H9 (cell line): ENCODE data around the gene DCAF10. TPM values are rescaled to one million over a fixed set of nuclear protein-coding genes. Genes with fewer than 3 reads are reported as not detected.

ENCODE experiments used
- DNase-seq: peaks from one replicate; pipeline ENCODE4 v3.0.0-alpha.2; 2017
- H2AFZ ChIP-seq: one replicate; pipeline ENCODE4 v1.6.1; 2013; ENCODE audit warnings: mild to moderate bottlenecking, low read length, control low read depth, moderate library complexity
- H2AK5ac ChIP-seq: 2 replicates; pipeline ENCODE4 v1.6.1; 2013; ENCODE audit warnings: low read length, control low read depth, mixed read lengths; ENCODE audit not compliant: insufficient read length
- H2BK120ac ChIP-seq: one replicate; pipeline ENCODE4 v1.6.1; 2013; ENCODE audit warnings: low read depth, mild to moderate bottlenecking, low read length, control low read depth, inconsistent platforms; ENCODE audit not compliant: poor library complexity, severe bottlenecking
- H2BK12ac ChIP-seq: 2 replicates; pipeline ENCODE4 v1.6.1; 2013; ENCODE audit warnings: low read length, control low read depth, mixed read lengths, low read depth; ENCODE audit not compliant: insufficient read length
- H2BK15ac ChIP-seq: 2 replicates; pipeline ENCODE4 v1.6.1; 2013; ENCODE audit warnings: low read depth, low read length, control low read depth
- H2BK20ac ChIP-seq: one replicate; pipeline ENCODE4 v1.6.1; 2013; ENCODE audit warnings: low read depth, mild to moderate bottlenecking, low read length, control low read depth, inconsistent platforms; ENCODE audit not compliant: poor library complexity, severe bottlenecking
- H2BK5ac ChIP-seq: 2 replicates; pipeline ENCODE4 v1.6.1; 2013; ENCODE audit warnings: low read length, control low read depth, mixed read lengths; ENCODE audit not compliant: insufficient read length
- H3K14ac ChIP-seq: 2 replicates; pipeline ENCODE4 v1.6.1; 2013; ENCODE audit warnings: low read length, control low read depth; ENCODE audit not compliant: insufficient read depth
- H3K18ac ChIP-seq: 2 replicates; pipeline ENCODE4 v1.6.1; 2013; ENCODE audit warnings: low read depth, mild to moderate bottlenecking, mixed read lengths, low read length, control low read depth; ENCODE audit not compliant: insufficient read length
- H3K23ac ChIP-seq: 2 replicates; pipeline ENCODE4 v1.6.1; 2013; ENCODE audit warnings: low read length, control low read depth, mixed read lengths, low read depth; ENCODE audit not compliant: insufficient read length
- H3K23me2 ChIP-seq: 2 replicates; pipeline ENCODE4 v1.6.1; 2013; ENCODE audit warnings: low read depth, mild to moderate bottlenecking, mixed read lengths, low read length, control low read depth; ENCODE audit not compliant: insufficient read length, poor library complexity, severe bottlenecking
- H3K27ac ChIP-seq: 2 replicates; pipeline ENCODE4 v1.5.1; 2013; ENCODE audit warnings: low read length, control low read depth, mixed read lengths, low read depth; ENCODE audit not compliant: insufficient read length
- H3K27me3 ChIP-seq: 2 replicates; pipeline ENCODE4 v1.6.1; 2013; ENCODE audit warnings: low read length, control low read depth, inconsistent platforms; ENCODE audit not compliant: insufficient read depth
- H3K4ac ChIP-seq: 2 replicates; pipeline ENCODE4 v1.6.1; 2013; ENCODE audit warnings: low read depth, mild to moderate bottlenecking, control low read depth, inconsistent platforms, low read length, moderate library complexity
- H3K4me1 ChIP-seq: 2 replicates; pipeline ENCODE4 v1.6.1; 2013; ENCODE audit warnings: low read length, control low read depth, inconsistent platforms; ENCODE audit not compliant: insufficient read depth
- H3K4me2 ChIP-seq: 2 replicates; pipeline ENCODE4 v1.6.1; 2013; ENCODE audit warnings: low read length, control low read depth, mixed read lengths; ENCODE audit not compliant: insufficient read length, insufficient read depth
- H3K56ac ChIP-seq: 2 replicates; pipeline ENCODE4 v1.6.1; 2013; ENCODE audit warnings: low read depth, mild to moderate bottlenecking, mixed read lengths, low read length, control low read depth; ENCODE audit not compliant: insufficient read length
- H3K79me1 ChIP-seq: 2 replicates; pipeline ENCODE4 v1.6.1; 2013; ENCODE audit warnings: low read depth, mild to moderate bottlenecking, moderate library complexity, low read length, control low read depth, inconsistent platforms; ENCODE audit not compliant: insufficient read depth, poor library complexity, severe bottlenecking
- H3K79me2 ChIP-seq: 2 replicates; pipeline ENCODE4 v1.6.1; 2013; ENCODE audit warnings: low read length, control low read depth, inconsistent platforms; ENCODE audit not compliant: insufficient read depth
- H3K9ac ChIP-seq: 2 replicates; pipeline ENCODE4 v1.6.1; 2013; ENCODE audit warnings: low read length, control low read depth, mixed read lengths; ENCODE audit not compliant: insufficient read length; ENCODE audit errors: extremely low read depth
- H3K9me3 ChIP-seq: one replicate; pipeline ENCODE4 v1.6.1; 2013; ENCODE audit warnings: low read depth, low read length, inconsistent platforms; ENCODE audit not compliant: control insufficient read depth
- H3T11ph ChIP-seq: one replicate; pipeline ENCODE4 v1.6.1; 2013; ENCODE audit warnings: mild to moderate bottlenecking, low read length, control low read depth, inconsistent platforms
- H4K20me1 ChIP-seq: one replicate; pipeline ENCODE4 v1.6.1; 2013; ENCODE audit not compliant: control insufficient read depth, insufficient read length, insufficient read depth
- H4K5ac ChIP-seq: 2 replicates; pipeline ENCODE4 v1.6.1; 2013; ENCODE audit warnings: low read depth, mild to moderate bottlenecking, mixed read lengths, low read length, control low read depth; ENCODE audit not compliant: insufficient read length
- H4K8ac ChIP-seq: replicated peaks from 2 replicates; pipeline ENCODE4 v1.6.1; 2013; ENCODE audit warnings: low read length, control low read depth, mixed read lengths, low read depth; ENCODE audit not compliant: insufficient read length
- H4K91ac ChIP-seq: 2 replicates; pipeline ENCODE4 v1.6.1; 2013; ENCODE audit warnings: low read depth, mild to moderate bottlenecking, moderate library complexity, mixed read lengths, low read length, control low read depth; ENCODE audit not compliant: insufficient read length
- H3K27ac Mint-ChIP-seq, 3 experiments: 2 replicates in 2 of 3; 3 replicates in 1 of 3; pipeline ENCODE4 v1.8.0; 2020 to 2021; ENCODE audit warnings: mixed read lengths in 3 of 3, mild to moderate bottlenecking in 1 of 3, moderate library complexity in 1 of 3
- H3K27me3 Mint-ChIP-seq: 2 replicates; pipeline ENCODE4 v1.8.0; 2021; ENCODE audit warnings: low read depth, mild to moderate bottlenecking, moderate library complexity, mixed read lengths
- H3K36me3 Mint-ChIP-seq, 3 experiments: 2 replicates in 2 of 3; 3 replicates in 1 of 3; pipeline ENCODE4 v1.8.0; 2020 to 2021; ENCODE audit warnings: low read depth in 3 of 3, mixed read lengths in 3 of 3; ENCODE audit not compliant: insufficient read depth in 1 of 3
- H3K4me1 Mint-ChIP-seq, 2 experiments: 2 replicates each; pipeline ENCODE4 v1.8.0; 2020; ENCODE audit warnings: mixed read lengths in 2 of 2
- H3K4me3 Mint-ChIP-seq, 2 experiments: 2 replicates in 1 of 2; 3 replicates in 1 of 2; pipeline ENCODE4 v1.8.0; 2020 to 2021; ENCODE audit warnings: mild to moderate bottlenecking in 2 of 2, mixed read lengths in 2 of 2, moderate library complexity in 1 of 2
- H3K9me3 Mint-ChIP-seq, 2 experiments: 2 replicates in 1 of 2; 3 replicates in 1 of 2; pipeline ENCODE4 v1.8.0; 2020; ENCODE audit warnings: mild to moderate bottlenecking in 2 of 2, mixed read lengths in 2 of 2, moderate library complexity in 1 of 2
- WGBS: extraction: QIAGEN DNeasy Blood & Tissue Kit; methylation state at CpG from one replicate; pipeline ENCODE4 v1.1.7; 2013; ENCODE audit warnings: missing lambda C conversion rate, low lambda C conversion rate, mixed read lengths; ENCODE audit not compliant: insufficient read length; ENCODE audit errors: extremely low coverage; 5-methylcytosine and 5-hydroxymethylcytosine counted together
- total RNA-seq: library from RNA; stranded (reverse); gene quantifications from 2 replicates; pipeline ENCODE4 v1.2.1, GENCODE V29; 2021
- TF ChIP-seq, protein P1 (sequence below): fragments of 200-600 bp; sonication (generic); conservative IDR thresholded peaks from 3 replicates; pipeline ENCODE4 v1.8.0; 2021; ENCODE audit warnings: antibody characterized with exemption, mild to moderate bottlenecking

Gene DCAF10
- total RNA-seq, 1 experiment from 2014 or later, result 13.4 TPM

DNA sequence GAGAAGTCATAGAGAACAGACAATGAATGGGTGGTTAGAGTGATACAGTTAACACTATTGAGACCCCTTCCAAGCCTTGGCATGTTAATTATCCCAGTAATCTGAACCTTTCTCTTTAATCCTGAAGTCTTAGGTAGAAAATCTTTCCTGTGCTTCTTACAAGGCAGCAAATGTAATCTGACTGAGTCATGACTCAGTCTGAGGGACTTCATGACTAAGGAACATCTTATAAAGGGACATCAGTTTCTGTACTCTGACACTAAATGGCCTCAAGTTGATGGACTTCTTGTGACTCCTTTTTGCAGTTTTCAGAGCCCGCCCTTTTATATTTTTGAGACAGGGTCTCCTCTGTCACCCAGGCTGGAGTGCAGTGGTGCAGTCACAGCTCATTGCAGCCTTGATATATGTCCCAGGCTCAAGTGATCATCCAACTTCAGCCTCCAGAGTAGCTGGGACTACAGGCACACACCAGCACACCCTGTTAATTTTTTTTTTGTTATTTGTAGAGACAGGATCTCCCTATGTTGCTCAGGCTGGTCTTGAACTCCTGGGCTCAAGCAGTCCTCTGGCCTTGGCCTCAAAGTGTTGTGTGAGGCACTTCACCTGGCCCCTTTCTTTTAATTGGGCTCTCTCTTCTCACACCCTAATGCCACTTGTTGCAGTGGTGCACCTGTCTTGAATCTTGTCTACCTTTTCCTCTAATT is 25.2 kb upstream of the DCAF10 start:
- no CpG with 5 or more reads among the region's 1 CpG for WGBS
- no peaks in the 10 kb centered on the region for H3K4me1 ChIP-seq
- Mint-ChIP-seq H3K9me3 (no peaks in the 10 kb centered on the region), H3K4me1 (no peaks in the 10 kb centered on the region), H3K4me3 (no peak overlapping the region), H3K27ac (no peak overlapping the region), H3K27me3 (no peaks in the 10 kb centered on the region), H3K36me3 (peaks cover 13 to 45% (median 38%) of the 10 kb centered on the region in 3 experiments; a peak in 6 of 7 replicates)
- H3K9me3 ChIP-seq, result no peaks in the 10 kb centered on the region
- no peak overlapping the region for H4K91ac ChIP-seq
- TF ChIP-seq, protein P1, sequence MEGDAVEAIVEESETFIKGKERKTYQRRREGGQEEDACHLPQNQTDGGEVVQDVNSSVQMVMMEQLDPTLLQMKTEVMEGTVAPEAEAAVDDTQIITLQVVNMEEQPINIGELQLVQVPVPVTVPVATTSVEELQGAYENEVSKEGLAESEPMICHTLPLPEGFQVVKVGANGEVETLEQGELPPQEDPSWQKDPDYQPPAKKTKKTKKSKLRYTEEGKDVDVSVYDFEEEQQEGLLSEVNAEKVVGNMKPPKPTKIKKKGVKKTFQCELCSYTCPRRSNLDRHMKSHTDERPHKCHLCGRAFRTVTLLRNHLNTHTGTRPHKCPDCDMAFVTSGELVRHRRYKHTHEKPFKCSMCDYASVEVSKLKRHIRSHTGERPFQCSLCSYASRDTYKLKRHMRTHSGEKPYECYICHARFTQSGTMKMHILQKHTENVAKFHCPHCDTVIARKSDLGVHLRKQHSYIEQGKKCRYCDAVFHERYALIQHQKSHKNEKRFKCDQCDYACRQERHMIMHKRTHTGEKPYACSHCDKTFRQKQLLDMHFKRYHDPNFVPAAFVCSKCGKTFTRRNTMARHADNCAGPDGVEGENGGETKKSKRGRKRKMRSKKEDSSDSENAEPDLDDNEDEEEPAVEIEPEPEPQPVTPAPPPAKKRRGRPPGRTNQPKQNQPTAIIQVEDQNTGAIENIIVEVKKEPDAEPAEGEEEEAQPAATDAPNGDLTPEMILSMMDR, result no peak
- no peak overlapping the region for H3K23ac ChIP-seq
- no peak overlapping the region for H3K9ac ChIP-seq
- H2BK120ac ChIP-seq, result no peak overlapping the region
- H3K4me2 ChIP-seq, result no peak overlapping the region
- H3K14ac ChIP-seq, result no peak overlapping the region
- no peaks in the 10 kb centered on the region for H4K20me1 ChIP-seq
- no peaks in the 10 kb centered on the region for H3K27me3 ChIP-seq
- H4K5ac ChIP-seq, result no peak overlapping the region
- no peak for DNase-seq
- H2BK20ac ChIP-seq, result no peak overlapping the region
- H3K27ac ChIP-seq, result no peak overlapping the region
- H2BK15ac ChIP-seq, result no peak overlapping the region
- H2AK5ac ChIP-seq, result no peak overlapping the region
- H3T11ph ChIP-seq, result no peak overlapping the region
- no peak overlapping the region for H3K56ac ChIP-seq
- H3K79me2 ChIP-seq, result no peaks in the 10 kb centered on the region
- H3K23me2 ChIP-seq, result no peaks in the 10 kb centered on the region
- H4K8ac ChIP-seq, result no peak overlapping the region
- H3K18ac ChIP-seq, result no peak overlapping the region
- no peak overlapping the region for H3K4ac ChIP-seq
- no peak overlapping the region for H2BK12ac ChIP-seq
- no peak overlapping the region for H2BK5ac ChIP-seq
- H2AFZ ChIP-seq, result no peak overlapping the region
- H3K79me1 ChIP-seq, result no peaks in the 10 kb centered on the region
